Right hindlimb (tissue), 1 donor: Measurements from ENCODE around the gene TIMM29.

ENCODE experiments used
- DNase-seq: peaks from one replicate; pipeline ENCODE4 v3.0.0-alpha.2; 2018

Gene TIMM29

GRCh38 chr19:10928563-10929401 lies at the start of gene TIMM29, which contains the start of gene YIPF2:
TSS of gene TIMM29 (plus strand) at chr19:10928811. CDS start at chr19:10928823, 12 bp downstream.
TSS of gene YIPF2 (minus strand) at chr19:10928639. CDS start at chr19:10928410, 229 bp downstream.
- DNase-seq, result peak; percentile 98

GRCh38 chr19:10881403-10882107 lies 47.1 kb upstream of the TIMM29 start:
- peak; percentile 6 for DNase-seq

DNA sequence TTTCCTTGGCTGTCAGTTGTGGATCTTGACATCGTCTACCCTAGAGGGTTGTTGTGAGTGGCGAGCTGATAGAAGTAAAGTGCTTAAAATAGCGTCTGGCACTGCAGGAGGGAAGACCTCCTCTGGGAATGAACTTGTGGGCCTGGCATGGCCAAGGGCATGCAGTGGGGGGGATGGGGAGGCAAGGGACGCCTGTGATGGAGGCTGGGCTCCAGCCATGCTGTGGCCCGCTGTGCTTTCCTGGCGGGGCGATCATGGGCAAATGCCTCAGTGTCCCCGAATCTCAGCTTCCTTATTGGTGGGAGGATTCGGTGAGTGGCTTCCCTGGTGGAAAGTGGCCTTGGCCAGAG lies 46.5 kb upstream of the TIMM29 start:
- DNase-seq, result no peak

DNA sequence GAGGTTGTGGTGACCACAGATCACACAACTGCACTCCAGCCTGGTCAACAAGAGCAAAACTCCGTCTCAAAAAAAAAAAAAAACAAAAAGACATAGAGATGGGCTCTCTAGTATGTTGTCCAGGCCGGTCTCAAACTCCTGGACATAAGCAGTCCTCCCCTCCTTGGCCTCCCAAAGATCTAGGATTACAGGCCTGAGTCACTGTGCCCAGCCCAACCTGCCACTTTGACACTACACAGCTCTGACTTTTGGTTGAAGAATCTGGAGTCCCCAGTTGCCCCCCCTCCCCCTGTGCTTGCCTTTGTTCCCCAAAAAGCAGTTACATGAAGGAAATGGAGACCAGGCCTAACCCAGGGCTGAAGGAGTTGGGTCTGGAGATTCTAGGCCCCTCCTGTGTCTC lies 44.3 kb upstream of the TIMM29 start:
- DNase-seq, result peak; percentile 24

DNA sequence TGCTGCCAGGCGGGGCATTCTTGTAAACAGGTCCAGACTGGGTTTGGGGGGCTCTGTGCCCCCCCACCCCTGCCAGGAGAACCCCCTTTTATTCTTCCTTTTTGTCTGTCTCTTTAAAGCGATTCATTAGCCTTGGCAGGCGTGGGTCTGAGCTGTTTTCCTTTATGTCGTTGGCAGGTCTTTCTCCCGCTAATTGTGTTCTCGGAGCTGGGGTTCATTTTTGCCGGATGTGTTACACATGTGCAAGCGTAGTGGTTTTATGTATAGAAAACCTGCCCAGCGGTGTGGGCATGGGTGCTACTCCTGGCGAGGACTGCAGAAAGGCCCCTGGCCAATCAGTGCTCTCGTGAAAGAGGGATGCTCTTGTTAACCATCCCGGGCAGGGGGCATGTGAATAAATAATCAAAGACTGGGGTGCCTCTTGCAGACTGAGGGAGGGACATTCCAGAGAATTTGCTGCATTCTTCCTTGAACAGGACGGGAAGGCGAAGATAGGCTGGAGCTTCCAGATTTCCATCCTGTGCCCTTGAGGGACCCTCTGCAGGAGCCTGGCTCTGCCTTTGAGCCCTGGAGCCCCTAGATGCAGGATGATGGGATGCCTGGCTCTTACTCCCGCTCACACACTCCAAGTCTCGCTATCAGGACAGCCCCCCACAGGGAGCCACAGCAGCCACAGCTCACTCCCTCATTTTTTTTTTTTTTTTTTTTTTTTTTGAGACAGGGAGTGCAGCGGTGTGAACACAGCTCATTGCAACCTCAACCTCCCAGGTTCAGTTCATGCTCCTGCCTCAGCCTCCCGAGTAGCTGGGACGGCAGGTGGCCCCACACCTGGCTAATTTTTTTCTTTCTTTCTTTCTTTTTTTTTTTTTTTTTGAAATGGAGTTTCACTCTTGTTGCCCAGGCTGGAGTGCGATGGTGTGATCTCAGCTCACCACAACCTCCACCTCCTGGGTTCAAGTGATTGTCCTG lies 43.1 kb upstream of the TIMM29 start:
- DNase-seq, result no peak

GRCh38 chr19:10887616-10888367 lies 40.8 kb upstream of the TIMM29 start:
- no peak for DNase-seq

DNA sequence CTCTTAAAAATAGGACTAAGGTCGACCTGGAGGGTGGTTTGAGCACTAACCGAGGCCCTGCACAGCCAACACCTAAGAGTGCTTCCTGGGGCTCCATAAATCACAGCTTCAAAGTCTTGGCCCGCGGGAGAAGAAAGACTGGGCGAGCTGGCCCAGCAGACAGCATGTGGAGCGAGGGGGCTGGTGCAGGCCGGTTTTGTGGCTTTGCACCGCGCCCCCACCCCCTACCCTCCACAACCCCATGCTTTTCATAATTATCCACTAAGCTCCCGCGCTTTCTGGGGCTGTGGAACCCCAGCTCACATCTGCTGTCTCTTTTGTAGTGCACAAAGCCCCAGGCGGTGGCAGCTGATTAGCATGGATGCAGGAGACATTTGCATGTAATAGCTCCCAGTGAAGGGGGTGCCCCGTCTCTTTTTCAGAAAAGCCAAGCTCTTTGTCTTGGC lies 40.2 kb upstream of the TIMM29 start:
- DNase-seq, result no peak

GRCh38 chr19:10889880-10890279 lies 38.7 kb upstream of the TIMM29 start:
- DNase-seq, result no peak

GRCh38 chr19:10891405-10892086 lies 37.1 kb upstream of the TIMM29 start:
- DNase-seq, result peak; percentile 80

- peak; percentile 64 for DNase-seq
Observed at GRCh38 chr19:10892256-10892655, 36.4 kb upstream of the TIMM29 start.

- no peak for DNase-seq
Observed at GRCh38 chr19:10894911-10895213, 33.7 kb upstream of the TIMM29 start.

- no peak for DNase-seq
Observed at GRCh38 chr19:10895363-10895762, 33.2 kb upstream of the TIMM29 start.

DNA sequence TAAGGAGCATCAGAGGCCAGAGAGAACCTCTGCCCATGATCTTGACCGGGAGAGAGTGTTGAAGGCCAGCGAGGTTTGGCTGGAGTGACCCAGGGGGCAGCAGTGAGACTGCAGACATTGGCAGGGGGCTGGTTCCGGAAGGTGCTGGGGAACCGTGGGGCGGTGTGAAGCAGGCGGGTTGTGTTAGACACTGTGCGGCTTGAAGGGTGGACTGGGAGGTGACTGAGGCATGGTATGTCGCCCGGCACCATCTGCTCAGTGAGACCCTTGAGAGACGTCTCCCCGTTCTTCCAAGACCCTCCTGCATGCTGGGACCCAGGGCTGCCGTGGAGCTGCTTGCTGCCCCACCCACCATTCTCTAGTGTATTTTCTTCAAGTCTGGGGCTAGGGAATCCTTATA lies 32.7 kb upstream of the TIMM29 start:
- no peak for DNase-seq

GRCh38 chr19:10896851-10897526 lies 31.6 kb upstream of the TIMM29 start:
- no peak for DNase-seq

- no peak for DNase-seq
Observed at GRCh38 chr19:10898633-10899032, 30.0 kb upstream of the TIMM29 start.

GRCh38 chr19:10899151-10899653 lies 29.4 kb upstream of the TIMM29 start:
- DNase-seq, result no peak

GRCh38 chr19:10907925-10908324 lies 20.7 kb upstream of the TIMM29 start:
- no peak for DNase-seq

DNA sequence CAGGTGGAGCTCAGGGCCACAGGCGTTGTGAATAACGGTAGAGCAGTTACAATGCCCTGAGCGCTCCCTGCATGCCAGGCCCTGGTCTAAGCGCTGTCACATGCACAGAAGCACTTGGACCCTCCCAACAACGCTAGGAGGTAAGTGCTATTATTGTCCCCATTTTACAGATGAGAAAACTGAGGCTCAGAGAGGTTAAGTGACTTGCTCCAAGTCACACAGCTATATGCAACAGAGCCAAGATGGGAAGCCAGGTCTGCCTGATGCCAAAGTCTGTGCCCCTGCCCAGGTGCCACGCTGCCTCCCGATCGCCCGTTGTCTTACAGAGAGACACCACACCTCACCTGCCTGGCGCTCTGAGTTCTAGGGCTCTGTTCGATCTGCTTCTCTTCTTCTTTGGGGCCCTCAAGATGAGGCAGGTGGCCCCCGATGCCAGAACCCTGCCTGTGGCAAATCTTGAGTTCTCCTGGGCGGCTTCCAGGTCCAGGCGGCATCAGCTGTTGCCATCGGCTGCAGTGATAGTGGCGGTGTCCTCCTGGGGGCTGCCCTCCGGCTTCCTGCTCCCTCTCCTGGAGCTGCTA lies 20.1 kb upstream of the TIMM29 start:
- no peak for DNase-seq

- DNase-seq, result no peak
Observed at GRCh38 chr19:10911579-10912363, 16.8 kb upstream of the TIMM29 start.

DNA sequence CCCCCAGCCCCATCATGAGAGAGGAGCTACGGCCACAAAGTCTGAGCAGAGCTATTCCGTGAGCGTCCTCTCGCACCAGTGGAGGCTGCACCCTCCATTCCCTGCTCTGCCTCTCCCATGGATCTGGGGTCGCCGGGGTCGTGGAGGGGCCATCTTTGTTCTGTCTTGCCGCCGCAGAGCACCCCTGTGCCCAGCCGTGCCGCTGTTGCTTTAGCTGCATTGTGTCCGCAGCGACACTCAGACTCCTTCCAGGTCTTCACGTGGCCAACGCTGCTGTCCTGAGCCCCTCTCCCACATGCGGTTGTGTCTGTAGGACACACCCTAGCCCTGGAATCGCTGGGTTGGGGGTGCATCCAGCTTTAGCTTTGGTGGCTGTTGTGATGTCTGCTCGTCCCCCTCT lies 16.0 kb upstream of the TIMM29 start:
- DNase-seq, result no peak
